ENCODE results near the gene FARP2.

FARP2 gene

GRCh38 chr2:241535871-241536655 lies 180.0 kb downstream of the FARP2 start:
- DNase-seq = no peak

DNA sequence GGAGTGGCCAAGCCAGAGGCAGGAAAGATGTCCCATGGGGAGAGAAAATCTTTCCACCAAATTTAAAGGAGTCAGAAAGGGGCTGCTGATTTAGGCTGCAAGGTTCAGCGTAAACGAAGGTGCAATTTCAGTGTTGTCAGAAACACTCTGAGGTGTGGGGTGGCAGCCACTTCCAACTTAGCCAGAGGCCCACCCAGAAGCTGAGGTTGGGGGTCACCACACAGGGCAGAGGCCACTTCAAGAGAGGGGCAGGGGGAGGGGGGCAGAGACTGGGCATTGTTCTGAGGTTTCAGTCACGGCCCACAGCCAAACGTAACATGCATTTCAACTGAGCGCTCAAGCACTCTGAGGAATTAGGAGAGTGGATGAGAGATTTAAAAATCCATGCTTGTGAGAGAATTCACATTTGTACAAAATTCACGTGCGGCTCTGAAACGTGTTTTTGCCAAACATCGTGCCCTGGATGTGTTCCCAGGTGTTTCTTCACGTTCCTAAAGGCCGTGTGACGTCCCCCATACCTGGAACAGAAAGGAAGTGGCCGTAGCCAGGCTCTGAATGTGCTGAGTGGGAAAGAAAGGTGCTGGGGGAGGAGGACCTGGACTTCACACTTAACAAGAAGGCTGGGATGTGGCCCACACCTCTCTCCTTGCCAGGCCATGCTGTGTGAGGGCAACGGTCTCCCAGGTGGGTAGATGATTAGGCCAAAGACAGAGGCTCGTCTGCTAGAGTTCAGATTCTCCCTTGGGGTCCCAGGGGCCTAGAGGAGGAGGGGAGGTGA lies 182.9 kb downstream of the FARP2 start:
- no peak for DNase-seq

GRCh38 chr2:241539616-241540374 lies 183.7 kb downstream of the FARP2 start:
- DNase-seq = no peak

DNA sequence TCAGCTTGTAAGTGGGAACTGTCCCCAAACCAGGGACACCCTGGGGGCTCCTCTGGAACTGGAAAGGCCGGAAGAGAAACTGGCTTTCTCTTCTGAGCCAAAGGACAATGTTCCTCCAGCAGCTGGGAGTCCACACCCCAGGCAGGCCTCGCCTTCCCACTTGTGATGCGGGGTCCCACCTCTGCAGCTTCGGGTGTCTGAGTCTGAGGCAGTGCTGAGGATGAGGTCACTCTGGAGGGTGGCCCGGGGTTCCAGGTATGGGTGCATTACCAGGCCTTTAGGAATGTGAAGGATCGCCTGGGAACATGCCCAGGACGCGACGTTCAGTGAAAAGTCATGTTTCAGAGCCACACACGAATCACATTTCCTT lies 184.3 kb downstream of the FARP2 start:
- DNase-seq = no peak

- DNase-seq = peak; percentile 55
Observed at GRCh38 chr2:241540771-241541561, 184.9 kb downstream of the FARP2 start.

DNA sequence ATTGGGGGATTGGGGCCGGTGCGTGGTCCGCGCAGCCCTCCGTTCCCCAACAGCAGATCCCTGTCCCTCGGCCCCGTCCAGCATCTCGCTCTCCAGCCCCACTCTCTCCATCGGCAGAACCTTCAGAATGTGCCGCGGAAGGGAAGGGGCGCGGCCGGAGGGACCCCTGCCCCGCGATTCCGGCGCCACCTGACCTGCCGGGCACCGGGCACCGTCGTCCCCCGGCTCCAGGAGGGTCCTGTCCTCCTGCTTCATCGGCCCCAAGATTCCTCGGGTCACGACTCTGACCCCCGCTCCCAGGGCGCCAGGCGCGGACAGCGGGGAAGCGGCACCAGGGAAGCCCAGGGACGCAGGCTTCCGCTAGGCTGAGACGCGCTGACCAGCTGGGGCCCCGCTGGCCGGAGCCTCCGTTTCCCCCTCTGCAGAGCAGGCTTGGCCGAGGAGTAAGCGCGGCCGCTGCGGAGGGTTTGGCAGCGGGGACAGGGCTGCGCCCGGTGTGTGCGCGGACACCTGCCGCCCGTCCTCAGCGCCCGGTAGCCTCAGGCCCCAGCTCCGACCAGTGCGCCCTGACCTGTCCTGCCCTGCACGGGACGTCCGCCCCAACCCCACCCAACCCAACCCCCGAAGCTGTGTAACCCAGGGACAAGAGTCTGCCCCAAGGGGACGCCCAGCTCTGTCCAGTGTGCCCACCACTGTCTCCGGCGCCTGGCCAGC lies 185.6 kb downstream of the FARP2 start:
- DNase-seq = no peak

DNA sequence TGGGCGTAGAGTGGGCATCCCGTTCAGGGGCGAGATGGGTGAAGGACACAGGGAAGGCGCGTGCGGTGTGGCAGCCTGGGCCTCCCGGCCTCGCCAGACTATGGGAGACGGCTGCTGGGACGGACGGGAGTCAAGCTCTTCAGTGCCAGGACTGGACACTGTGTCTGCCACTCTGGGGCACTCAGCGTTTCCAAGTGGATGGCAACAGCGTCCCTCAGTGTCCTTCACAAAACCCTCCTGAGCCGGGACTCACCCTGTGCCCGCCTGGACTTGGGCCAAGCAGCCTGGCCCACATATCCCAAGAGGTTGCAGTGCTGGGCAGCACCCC lies 186.2 kb downstream of the FARP2 start:
- no peak for DNase-seq

Measured in CD4-positive, alpha-beta T cell treated with Interleukin-15 for 1 hour (primary cell).